Measurements from ENCODE around the gene ACTA1.
"Not testable (repeated sequence)": the region's sequence is repeated elsewhere in the genome, so short reads cannot be mapped to it uniquely, and the experiment has no call there.

GRCh38 chr1:229394517-229394916 is 39.4 kb downstream of the ACTA1 start:
- TF ChIP-seq POLR2A, CTCF, POLR2AphosphoS5 (IDR thresholded peaks at IDR 0.05): not testable (repeated sequence)
